Stimulated activated CD8-positive, alpha-beta memory T cell treated with anti-CD3 and anti-CD28 coated beads, Interleukin-15, amount 100 ng/mL, for 24 hours (primary cell): ENCODE results near the gene CASP6.
"Not testable (repeated sequence)": the region's sequence is repeated elsewhere in the genome, so short reads cannot be mapped to it uniquely, and the experiment has no call there.

Source experiments
- DNase-seq: peaks from one replicate; pipeline ENCODE4 v3.0.0-alpha.2; 2020; ENCODE audit warnings: low read depth

CASP6 gene

DNA sequence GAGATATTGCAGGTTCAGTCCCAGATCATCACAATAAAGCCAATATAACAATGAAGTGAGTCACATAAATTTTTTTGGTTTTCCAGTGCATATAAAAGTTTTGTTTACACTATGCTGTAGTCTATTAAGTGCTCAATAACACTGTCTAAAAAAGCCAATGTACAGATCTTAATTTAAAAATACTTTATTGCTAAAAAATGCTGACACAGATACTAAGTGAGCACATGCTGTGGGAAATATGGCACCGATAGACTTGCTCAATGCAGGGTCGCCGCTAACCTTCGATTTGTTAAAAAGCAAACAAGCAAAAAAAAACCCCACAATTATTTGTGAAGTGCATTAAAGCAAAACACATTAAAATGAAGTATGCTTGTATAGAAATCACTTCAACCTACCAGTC, 16.4 kb upstream of the CASP6 start:
- no peak for DNase-seq

DNA sequence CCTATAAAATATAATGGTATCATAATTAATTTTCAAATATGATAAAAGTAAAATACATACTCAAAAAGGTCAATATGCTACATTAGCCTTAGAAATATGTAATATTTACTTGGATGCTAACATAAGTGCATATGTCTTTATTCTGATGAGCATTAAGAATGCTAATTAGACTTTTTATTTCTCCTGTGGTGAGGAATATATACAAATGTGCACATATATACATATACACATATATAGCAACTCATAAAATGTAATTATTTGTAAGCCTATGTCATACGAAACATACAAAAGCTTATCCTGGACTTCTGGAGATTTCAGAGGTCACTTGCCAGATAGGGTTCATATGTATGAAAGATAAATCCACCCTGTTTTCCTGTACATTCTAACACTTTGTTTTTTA, 15.5 kb upstream of the CASP6 start:
- no peak for DNase-seq

DNA sequence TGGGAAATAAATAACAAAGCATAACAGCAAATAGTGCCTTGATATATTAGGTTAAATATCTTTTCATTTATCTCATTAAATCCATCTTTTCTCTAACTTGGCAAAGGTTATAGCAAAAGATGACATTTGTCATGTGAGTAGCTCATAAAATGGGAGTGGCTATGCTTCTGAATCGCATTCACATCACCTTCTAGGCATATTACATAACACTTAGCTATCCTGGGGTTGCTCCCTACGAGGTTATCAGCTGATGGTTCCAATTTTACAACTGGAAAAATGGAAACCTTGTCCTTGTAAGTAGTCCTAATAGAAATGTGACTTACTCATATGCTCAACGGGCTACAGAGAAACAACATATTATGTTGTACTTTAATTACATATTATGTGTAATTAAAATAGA, 10.3 kb upstream of the CASP6 start:
- DNase-seq, result no peak

DNA sequence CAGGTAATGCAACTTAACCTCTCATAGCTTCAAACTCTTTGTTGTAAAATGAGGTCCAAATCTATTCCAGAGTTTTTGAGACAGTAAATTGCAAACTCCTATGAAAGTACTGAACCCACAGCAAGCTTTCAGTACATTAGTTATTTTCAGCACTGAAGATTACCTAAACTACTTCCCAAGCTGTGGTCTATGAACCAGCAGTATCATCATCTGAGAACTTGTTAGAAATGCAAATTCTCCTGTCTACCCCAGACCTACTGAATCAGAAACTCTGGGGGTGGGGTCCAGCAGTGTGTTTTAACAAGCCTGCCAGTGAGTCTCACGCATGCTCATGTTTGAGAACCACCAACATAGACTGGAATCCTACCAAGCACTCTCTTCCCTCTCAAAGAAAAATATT, 5.7 kb upstream of the CASP6 start:
- no peak for DNase-seq

DNA sequence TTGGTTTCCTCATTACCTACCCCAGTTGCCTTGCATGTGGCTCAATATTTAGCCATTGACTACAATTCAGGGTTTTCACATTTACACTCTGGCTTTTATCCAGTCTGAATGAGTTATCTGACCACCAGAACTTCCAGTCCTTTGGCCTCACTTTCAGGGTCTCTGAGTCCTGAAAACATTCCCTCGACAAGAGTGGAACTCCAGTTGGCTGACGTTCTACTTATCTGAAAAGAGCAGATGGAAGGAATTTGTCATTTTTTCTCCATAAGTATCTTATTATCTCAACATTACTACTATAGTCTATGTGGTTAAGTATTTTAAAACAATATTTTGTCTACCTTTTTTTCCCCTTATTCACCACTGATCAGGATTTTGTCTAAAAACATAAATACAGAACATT, 5.2 kb upstream of the CASP6 start:
- no peak for DNase-seq

DNA sequence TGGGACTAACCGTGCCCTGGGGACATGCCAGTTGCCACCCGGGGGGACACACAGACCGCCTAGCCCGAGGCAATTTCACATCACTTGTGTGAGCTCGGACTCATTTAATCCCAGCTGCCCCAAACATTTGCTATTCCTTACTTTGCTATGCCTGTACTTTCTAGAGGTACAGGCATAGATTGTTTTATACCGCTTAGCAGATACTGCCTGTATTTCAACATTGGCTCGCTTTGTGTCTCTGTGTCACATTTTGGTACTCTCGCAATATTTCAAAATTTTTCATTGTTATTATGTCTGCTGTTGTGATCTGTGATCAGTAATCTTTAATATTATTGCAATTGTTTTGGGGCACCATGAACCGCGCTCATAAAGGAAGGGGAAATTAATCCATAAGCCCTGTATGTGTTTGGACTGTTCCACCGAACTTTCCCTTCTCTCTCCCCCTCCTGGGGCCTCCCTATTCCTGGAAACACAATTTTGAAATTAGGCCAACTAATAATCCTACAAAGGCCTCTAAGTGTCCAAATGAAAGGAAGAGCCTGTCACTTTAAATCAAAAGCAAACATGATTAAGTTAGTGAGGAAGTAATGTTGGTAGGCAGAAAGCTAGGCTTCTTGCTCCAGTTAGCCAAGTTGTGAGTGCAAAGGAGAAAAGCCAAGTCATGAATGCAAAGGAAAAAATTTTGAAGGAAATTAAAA, 568 bp upstream of the CASP6 start:
- DNase-seq, result no peak

DNA sequence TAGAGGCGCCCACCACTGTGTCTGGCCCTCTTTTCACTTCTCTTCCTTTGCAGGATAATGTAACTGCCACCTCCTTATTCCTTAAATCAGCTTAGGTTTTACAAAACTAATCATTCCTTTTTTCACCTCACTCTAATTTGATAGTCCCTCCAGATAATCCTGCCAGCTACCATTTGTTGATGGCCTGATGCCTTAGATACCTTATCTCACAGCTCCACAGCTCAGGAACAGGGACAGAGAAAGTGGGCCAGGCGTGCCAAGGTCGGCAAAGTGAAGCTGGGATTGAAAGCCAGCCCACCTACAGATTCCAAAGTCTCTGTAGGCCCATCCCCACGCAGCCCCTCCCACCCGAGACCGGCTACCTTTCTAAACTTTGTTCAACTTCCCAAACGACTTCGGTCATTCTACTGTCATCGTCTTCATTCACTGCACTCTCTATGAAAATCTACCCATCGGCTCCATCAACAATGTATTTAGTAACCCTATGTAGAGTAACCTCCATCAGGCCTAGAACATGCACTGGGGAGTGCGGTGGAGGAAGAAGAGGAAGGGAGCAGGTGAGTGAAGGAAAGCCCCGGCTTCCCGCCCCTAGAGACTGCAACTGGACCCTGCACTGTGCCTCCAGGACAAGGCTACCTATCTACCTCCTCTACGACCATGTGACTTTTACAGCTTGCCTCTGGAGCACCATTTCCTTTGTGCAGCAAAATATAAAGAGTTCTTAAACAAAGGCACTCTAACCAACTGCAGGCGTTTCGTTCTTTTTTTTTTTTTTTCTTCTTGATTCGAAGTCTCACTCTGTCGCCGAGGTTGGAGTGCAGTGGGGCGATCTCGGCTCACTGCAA, 1.5 kb downstream of the CASP6 start:
- no peak for DNase-seq

DNA sequence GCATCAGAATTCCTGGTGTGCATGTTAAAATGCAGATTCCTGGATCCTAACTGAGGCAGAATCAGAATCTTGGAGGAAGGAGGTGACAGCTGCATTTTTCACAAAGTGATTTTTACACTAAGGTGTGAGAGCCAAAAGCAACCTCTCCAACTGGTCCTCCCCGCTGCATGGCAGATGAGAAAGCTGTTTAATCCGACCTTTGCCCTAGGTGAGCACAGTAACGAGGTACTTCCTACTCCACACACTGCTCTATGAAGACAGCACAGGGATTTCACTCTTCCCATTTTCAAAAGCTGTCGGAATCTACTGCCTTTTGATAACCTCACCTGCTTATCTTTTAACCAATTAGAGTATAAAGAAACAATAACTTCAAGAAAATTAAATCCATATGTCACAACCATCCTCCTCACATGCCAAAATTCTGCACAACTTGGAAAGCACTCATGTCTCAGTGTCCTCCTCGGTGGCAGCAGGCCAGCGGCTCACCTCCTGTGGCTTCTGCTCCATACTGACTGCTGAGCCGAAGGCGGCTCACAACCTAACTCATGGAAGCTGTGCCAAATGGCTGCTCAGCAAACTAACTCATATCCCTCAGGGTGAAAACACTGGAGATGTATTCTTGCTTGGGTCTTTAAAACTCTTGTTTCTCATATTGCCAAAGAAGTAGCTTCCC, 3.6 kb downstream of the CASP6 start:
- no peak for DNase-seq

DNA sequence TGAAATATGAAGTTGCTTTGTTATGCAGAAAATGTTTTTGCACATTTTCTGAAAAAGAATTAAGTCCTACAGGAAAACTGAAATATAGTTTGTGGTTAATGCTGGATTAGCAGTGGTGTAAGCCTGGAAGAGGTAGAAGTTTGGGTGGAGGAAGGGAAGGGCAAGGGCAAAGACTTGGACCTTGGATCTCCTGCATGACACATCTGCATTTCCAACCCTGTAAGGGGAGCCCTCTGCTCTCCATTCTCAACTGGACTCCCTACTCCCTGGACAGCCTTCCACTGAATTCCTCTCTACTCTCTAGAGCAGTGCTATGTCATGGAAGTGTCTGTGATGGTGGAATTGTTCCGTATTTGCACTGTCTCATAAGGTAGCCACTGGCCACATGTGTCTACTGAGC, 4.6 kb downstream of the CASP6 start:
- no peak for DNase-seq

DNA sequence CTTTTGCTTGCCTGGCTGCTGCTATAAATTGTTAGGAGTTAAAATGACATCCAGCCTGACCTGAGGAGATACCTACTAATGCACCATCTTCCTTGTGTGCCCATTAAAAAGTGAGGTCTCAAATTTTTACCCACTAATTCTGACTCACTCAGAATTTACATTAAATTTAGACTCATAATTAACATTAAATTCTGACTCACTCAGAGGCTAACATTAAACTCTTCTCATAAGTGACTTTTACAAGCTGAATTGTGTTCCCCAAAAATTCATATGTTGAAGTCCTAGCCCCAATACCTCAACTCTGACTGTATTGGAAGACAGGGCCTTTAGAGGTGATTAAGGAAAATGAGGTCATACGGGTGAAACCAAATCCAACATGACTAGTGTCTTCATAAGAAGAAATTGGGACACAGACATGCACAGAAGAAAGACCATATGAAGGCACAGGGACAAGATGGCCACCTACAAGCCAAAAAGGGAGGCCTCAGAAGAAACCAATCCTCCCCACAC, 11.8 kb downstream of the CASP6 start:
- no peak for DNase-seq

DNA sequence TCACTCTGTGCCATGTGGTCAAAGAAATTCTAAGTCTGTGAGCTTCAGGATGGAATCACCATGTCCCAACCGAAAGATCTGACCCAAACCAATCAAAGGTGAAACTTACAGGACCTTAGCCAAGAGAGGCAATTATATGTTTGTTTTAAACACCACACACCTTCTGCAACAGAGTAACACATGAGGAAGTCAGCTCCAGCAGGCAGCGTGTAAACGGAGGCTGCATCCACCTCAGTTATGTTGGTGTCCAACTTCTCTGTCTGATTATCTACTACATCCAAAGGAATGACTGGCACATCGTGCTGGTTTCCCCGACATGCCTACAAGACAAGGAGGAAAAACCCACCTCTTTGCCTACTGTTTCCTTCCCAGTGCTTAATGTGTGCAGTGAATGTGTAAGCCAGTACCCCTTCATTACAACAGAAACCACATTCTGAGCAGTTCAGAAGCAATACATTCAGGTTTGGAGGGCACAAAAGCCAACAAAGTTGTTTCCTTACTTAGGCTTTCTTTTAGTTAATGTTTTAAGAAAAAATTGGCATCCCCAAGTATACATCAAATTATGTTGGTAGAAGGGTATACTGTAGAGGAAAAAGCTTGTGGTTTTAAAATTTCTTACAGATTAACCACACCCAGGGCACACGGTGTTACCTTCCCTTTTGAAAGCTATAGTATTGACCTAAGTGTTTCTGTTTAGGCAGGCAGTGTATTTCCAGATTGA, 12.4 kb downstream of the CASP6 start:
- no peak for DNase-seq

DNA sequence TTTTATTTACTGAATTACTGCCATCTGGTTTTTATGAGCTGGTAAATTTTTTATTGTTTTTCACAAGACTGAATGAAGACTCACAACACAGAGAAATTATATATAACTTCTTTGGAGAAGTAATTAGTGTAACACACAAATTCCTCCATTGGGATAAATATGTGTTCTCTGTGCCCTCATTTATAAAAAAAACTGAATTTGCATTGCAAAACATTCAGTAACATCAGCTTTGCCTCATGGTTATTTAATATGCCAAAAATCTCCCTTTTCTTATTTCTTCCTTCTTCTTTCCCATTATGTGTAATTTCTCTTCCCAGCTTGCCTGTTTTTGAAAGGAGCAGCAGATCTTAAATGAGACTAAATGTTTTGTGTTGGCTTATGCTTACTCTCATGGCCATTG, 18.5 kb downstream of the CASP6 start:
- no peak for DNase-seq

DNA sequence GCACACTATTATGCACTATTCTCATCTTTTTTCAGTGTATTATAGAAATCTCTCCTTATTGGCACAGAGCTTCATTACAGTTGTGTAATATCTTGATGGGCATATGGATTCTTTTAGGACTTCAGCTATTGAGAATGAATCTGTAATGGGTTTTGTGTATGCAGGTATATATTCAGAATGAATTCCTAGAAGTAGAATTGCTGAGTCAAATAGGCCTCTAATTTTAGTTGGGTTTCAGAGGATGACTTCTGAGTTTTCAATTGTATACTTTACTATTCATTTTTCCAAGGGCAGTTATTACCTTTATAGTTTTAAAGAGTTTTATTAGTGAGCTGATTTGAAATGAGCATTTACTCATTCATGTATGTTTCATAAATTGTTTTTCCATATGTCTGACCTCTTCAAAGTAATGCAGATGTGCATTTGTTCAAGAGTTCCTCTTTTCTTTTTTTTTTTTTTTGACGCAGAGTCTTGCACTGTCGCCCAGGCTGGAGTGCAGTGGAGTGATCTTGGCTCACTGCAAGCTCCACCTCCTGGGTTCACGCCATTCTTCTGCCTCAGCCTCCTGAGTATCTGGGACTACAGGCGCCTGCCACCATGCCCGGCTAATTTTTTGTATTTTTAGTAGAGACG, 19.5 kb downstream of the CASP6 start:
- DNase-seq, result no peak

DNA sequence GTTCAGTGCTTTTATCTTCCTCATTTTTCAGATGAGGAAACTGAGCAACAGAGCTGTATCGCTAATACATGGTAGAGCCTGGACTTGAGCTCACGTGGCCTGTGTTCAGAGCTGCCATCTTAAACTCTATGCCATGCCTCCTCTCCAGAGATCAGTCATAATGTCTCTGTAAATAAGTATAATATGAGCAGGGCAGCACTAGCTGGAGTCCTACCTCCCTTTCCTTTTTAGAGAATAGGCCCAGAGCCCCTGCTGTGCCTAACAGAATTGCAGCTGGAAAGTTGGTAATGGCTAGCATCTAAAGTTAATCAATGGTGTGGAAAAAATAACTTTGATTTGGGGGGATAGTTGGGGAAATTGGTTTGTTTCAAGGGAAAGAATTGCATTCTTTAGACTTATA, 20.4 kb downstream of the CASP6 start:
- no peak for DNase-seq

DNA sequence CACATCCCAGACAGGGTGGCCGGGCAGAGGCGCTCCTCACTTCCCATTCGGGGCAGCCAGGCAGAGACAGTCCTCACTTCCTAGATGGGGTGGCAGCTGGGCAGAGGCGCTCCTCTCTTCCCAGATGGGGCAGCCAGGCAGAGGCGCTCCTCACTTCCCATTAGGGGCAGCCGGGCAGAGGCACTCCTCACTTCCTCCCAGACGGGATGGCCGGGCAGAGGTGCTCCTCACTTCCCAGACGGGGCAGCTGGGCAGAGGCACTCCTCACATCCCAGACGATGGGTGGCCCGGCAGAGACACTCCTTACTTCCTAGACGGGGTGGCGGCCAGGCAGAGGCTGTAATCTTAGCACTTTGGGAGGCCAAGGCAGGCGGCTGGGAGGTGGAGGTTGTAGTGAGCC, 24.3 kb downstream of the CASP6 start:
- not testable (repeated sequence) for DNase-seq

DNA sequence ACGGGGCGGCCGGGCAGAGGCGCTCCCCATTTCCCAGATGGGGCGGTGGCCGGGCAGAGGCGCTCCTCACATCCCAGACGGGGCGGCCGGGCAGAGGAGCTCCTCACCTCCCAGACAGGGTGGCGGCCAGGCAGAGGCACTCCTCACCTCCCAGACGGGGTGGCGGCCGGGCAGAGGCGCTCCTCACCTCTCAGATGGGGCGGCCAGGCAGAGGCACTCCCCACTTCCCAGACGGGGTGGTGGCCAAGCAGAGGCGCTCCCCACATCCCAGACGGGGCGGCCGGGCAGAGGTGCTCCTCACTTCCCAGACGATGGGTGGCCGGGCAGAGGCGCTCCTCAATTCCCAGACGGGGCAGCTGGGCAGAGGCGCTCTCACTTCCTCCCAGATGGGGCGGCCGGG, 24.8 kb downstream of the CASP6 start:
- not testable (repeated sequence) for DNase-seq

DNA sequence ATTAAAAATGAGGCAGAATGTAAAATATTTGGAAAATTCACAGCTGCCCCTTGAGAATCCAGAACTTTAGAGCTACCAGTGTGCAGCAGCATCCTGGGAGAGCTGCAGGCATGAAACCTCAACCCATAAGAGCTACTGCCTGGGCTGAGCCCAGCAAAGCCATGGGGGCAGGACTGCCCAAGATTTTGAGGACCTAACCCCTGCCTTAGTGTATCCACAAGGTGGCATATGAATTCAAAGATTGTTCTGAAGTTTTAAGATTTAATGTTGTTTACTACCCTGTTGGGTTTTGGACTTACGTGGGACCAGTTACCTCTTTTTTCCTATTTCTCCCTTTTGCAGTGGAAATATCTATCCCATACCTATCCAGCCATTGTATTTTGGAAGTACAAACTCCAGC, 26.4 kb downstream of the CASP6 start:
- DNase-seq, result no peak

DNA sequence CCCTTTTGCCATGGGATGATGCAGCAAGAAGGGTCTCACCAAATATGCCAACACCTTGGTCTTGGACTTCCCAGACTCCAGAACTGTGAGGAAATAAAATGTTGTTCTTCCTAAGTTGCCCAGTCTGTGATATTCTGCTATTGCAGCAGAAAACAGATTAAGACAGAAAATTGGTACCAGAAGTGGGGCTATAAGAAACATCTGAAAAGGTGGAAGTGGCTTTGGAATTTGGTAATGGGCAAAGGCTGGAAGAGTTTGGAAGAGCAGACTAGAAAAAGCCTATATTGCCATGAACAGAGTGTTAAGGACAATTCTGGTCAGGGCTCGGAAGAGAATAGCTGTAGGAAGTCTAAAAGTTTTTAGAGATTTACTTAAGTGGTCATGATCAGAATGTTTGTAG, 27.4 kb downstream of the CASP6 start:
- DNase-seq, result no peak

DNA sequence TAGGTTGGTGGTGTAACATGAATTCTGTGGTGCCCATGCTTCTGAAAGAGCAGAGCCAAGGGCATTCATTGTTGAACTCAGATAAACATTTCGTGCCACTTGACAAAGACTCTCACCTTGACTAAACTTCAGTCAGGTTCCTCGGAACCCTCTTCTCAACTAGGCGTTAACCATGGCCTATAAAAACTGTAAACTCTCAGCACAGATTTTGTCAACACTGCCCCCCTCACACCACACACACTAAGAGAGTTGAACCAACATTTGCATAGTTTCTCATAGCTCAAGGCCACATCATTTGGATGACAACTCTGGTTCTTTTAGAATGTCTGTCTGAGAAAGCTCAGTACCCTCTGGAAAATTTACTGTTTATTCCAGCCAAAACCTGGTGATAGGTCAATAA, 28.1 kb downstream of the CASP6 start:
- DNase-seq, result no peak

DNA sequence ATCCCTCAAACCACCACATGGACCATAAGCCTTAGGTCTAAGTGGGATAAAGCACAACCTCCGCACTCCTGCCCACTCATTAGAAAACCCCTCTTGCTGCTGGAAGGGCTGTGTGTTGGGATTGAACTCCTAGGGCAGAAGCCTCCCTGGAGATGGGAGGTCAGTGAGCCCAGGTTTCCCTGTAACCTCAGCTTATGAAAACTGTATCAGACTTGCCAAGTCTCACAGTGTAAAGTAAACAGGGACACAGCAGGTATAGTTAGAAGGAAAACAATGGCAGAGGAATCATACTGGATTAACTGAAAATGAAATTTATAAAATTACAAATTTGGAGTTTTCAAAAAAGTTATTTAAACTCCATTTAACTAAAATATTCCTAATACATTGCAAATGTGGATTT, 29.9 kb downstream of the CASP6 start:
- no peak for DNase-seq

DNA sequence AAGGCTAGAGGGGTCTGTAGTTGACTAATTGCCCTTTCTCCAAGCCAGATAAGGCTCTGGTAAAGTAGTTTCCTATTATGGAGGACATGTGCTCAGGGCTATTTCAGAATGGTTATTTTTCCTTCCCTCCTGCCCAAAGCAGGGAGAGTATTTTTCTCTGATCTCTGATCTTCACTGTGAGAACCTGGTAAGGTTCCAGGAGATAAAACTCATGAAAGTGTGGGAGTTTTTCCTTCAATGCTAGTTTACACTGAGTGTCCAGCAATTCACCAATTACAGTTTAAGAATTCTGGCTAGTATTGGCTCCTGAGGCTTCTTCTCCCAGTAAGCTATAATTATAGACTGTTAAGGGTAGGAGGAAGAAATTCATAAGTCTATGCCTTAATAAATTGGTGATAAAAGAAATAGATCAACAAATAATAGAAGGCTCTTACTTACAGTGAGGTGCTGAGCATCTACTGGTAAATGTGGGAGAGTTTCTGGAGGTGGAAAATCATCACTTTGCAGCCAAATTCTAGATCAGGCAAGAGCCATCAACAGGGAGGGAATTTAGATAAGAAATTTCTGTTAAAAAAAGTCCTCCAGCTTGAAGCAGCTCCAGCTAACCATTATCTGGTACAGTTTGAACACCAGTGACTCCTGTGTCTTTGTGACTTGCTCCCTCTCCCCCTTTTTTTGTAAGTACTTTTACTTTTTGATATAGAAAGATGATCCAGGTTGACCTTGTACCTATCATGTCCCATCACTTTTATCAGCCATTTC, 30.9 kb downstream of the CASP6 start:
- DNase-seq, result no peak
